RWPE2 (cell line): ENCODE data around the gene KIF25.

Experiments used
- ATAC-seq: fragments of 200-7000 bp; cut with Tn5 transposase; 3 replicates; pipeline ENCODE4 v1.9.1; 2021; ENCODE audit warnings: low read depth
- DNase-seq: peaks from one replicate; pipeline ENCODE4 v3.0.0-alpha.2; 2020; ENCODE audit warnings: low spot score
- H3K27ac ChIP-seq: fragments of 450-650 bp; 2 replicates; pipeline ENCODE4 v1.5.1; 2017; ENCODE audit warnings: mild to moderate bottlenecking; ENCODE audit not compliant: poor library complexity, severe bottlenecking
- H3K27me3 ChIP-seq: fragments of 250-450 bp; sonication (Bioruptor Pico); 2 replicates; pipeline ENCODE4 v1.5.1; 2021; ENCODE audit warnings: mild to moderate bottlenecking, moderate library complexity; ENCODE audit not compliant: insufficient read depth, poor library complexity, severe bottlenecking
- H3K36me3 ChIP-seq: fragments of 250-450 bp; sonication (Bioruptor Pico); 2 replicates; pipeline ENCODE4 v1.5.1; 2020; ENCODE audit warnings: low read depth, mild to moderate bottlenecking, moderate library complexity
- H3K4me1 ChIP-seq: fragments of 250-450 bp; sonication (Bioruptor Pico); 2 replicates; pipeline ENCODE4 v1.5.1; 2021; ENCODE audit warnings: mild to moderate bottlenecking, moderate library complexity; ENCODE audit not compliant: insufficient read depth, poor library complexity, severe bottlenecking
- H3K4me3 ChIP-seq: fragments of 250-450 bp; sonication (Bioruptor Pico); 2 replicates; pipeline ENCODE4 v1.5.1; 2021; ENCODE audit warnings: mild to moderate bottlenecking, moderate library complexity; ENCODE audit not compliant: severe bottlenecking
- H3K9me3 ChIP-seq: fragments of 250-450 bp; sonication (Bioruptor Pico); 2 replicates; pipeline ENCODE4 v1.5.1; 2021; ENCODE audit warnings: mild to moderate bottlenecking, moderate library complexity; ENCODE audit not compliant: severe bottlenecking
- CTCF ChIP-seq: fragments of 450-650 bp; IDR thresholded peaks from one replicate; pipeline ENCODE4 v1.5.1; 2017; ENCODE audit warnings: mild to moderate bottlenecking, moderate library complexity; ENCODE audit not compliant: poor library complexity, severe bottlenecking

The KIF25 gene

GRCh38 chr6:168011291-168011690 is 13.8 kb downstream of the KIF25 start:
- peaks cover under 1% of the 10 kb centered on the region for H3K27me3 ChIP-seq
- H3K27ac ChIP-seq: no peak overlapping the region
- TF ChIP-seq CTCF: no peak
- H3K4me1 ChIP-seq: peaks cover 17% of the 10 kb centered on the region
- H3K9me3 ChIP-seq: peaks cover 2% of the 10 kb centered on the region
- H3K36me3 ChIP-seq: no peaks in the 10 kb centered on the region
- H3K4me3 ChIP-seq: no peak overlapping the region
- DNase-seq: no peak
- no peak for ATAC-seq

DNA sequence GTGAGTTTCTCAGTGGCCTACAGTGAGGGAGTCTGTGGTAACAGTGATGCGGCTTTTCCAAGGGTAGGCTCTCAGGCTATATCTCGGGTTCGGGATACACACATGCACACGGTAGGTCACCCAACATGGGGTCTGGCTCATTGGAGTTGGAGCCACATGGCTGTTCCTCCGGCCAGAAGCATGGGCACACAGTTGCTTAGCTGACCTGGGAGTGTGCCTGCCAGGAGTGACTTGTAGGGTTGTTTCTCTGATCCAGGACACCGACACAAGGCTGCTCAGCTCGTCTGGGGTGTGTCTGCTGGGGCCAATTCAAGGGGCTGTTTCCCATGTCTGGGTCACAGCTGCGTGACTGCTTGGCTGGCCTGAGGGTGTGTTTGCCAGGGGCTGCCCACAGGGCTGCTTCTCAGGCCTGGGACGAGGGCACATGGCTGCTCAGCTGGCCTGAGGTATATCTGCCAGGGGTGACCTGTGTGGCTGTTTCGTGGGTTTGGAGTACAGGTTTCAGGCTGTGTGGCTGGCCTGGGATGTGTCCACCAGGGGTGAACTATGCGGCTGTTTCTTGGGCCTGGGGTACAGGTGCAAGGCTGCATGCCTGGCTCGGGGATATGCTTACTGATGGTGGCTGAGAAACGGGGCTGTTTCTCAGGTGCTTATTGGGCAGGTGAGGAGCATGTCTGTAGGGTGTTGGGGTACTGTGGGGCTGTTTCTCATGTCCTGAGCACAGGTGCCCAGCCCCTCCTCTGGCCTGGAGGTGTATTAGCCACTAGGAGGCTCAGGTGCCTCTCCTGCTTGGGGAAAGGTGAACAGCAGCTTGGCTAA is 15.2 kb downstream of the KIF25 start:
- peaks cover 11% of the 10 kb centered on the region for H3K27me3 ChIP-seq
- peaks cover 2% of the 10 kb centered on the region for H3K9me3 ChIP-seq
- ATAC-seq (no peak), DNase-seq (no peak)
- no peak overlapping the region for H3K27ac ChIP-seq
- H3K4me1 ChIP-seq: peaks cover 7% of the 10 kb centered on the region
- H3K4me3 ChIP-seq: no peak overlapping the region
- no peaks in the 10 kb centered on the region for H3K36me3 ChIP-seq
- no peak for TF ChIP-seq CTCF

DNA sequence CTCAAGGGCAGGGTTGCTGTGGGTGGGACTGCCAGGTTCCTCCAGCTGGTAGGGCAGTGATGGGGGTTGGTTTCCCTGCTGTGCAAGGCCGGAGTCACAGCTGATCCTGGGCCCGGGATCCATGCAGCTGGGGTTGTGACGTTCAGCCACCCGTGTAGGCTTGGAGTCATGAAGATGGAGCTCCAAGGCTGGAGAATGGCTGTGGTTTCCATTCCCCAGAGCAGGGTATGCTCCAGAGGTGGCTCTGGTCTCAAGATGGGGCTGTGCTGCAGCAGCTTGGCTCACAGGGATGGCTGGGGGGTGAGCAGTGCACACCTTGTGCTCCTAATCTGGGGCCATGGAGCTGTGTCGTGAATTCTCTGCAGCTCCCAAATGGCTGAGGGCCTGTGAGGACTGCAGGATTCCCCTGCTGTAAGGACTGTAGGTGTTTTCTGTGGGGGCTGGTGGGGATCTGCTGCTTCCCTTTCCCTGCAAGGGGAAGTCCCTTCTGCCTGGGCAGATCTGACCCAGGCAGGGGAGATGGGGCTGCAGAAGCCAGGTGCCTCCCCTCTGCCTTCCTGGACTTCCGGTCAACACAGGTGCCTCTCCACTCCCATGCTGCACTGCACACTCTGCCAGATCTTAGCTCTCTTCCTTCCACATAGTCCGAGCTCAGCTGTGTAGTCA is 15.9 kb downstream of the KIF25 start:
- Histone ChIP-seq H3K9me3 (peaks cover 2% of the 10 kb centered on the region), H3K36me3 (no peaks in the 10 kb centered on the region)
- ATAC-seq: no peak

GRCh38 chr6:168014428-168014827 is 17.0 kb downstream of the KIF25 start:
- DNase-seq (no peak), ATAC-seq (no peak)
- no peak for TF ChIP-seq CTCF
- H3K9me3 ChIP-seq: peaks cover 2% of the 10 kb centered on the region
- H3K36me3 ChIP-seq: no peaks in the 10 kb centered on the region
- H3K4me1 ChIP-seq: no peaks in the 10 kb centered on the region
- peaks cover 17% of the 10 kb centered on the region for H3K27me3 ChIP-seq
- no peak overlapping the region for H3K4me3 ChIP-seq
- no peak overlapping the region for H3K27ac ChIP-seq

More for the DNA sequence above, 15.9 kb downstream of the KIF25 start:
- no peak for DNase-seq
- Histone ChIP-seq H3K27ac (no peak overlapping the region), H3K4me1 (peaks cover 2% of the 10 kb centered on the region), H3K4me3 (no peak overlapping the region), H3K27me3 (peaks cover 17% of the 10 kb centered on the region)
- no peak for TF ChIP-seq CTCF

DNA sequence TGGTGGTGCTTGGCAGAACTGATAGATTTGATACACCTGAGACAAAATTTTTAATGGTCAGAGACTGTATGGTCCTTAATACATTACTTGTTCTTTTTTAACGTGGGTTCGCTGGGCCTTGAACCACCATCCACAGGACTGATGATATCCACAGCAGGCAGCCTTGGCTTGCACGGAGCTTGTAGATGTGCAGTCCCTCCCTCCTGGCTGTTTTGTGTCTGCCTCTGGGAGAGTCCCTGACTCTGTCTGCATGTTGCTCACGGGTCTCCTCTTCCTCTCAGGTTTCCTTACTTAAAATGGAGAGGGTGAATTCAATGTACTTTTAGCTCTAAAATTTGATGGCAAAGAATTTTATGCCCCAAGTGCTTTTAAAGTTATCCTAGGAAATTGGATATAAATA is 17.5 kb downstream of the KIF25 start:
- H3K4me3 ChIP-seq: no peak overlapping the region
- no peak for DNase-seq
- no peak for ATAC-seq
- peaks cover 2% of the 10 kb centered on the region for H3K9me3 ChIP-seq
- no peaks in the 10 kb centered on the region for H3K36me3 ChIP-seq
- H3K27me3 ChIP-seq: peaks cover 17% of the 10 kb centered on the region
- no peak overlapping the region for H3K27ac ChIP-seq
- TF ChIP-seq CTCF: no peak
- H3K4me1 ChIP-seq: no peaks in the 10 kb centered on the region
